ENCODE measurements around the gene ZBTB46. TPM values are rescaled to one million over a fixed set of nuclear protein-coding genes. Genes with fewer than 3 reads are reported as not detected.

ZBTB46 gene
- total RNA-seq, 1 donor from 2014 or later: 23.7 TPM

DNA sequence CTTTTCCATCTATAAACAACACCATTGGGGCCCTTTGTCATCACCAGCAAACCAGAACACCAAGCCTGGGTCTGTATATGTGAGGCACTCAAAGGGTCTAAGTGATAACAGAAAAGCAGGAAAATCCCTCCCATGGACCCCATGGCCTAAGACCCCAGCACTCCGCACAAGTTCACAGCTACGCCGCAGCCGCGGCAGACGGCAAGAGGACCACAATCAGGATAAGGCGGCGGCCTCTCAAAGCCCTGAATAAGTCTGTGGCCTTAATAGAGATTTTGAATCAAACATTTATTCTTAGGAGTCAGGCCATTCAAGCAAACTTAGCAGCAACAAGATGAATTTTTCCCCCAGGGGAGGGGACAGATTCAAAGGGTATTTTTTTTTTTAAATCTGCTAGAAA, 2.9 kb downstream of the ZBTB46 start:
- no peak overlapping the region for H3K27ac Mint-ChIP-seq (ENCODE audit: unreplicated experiment)
- peak overlapping the region; percentile 90 for H3K4me3 Mint-ChIP-seq
- H3K4me1 Mint-ChIP-seq: peaks cover 42% of the 10 kb centered on the region
- TF ChIP-seq, protein P1, sequence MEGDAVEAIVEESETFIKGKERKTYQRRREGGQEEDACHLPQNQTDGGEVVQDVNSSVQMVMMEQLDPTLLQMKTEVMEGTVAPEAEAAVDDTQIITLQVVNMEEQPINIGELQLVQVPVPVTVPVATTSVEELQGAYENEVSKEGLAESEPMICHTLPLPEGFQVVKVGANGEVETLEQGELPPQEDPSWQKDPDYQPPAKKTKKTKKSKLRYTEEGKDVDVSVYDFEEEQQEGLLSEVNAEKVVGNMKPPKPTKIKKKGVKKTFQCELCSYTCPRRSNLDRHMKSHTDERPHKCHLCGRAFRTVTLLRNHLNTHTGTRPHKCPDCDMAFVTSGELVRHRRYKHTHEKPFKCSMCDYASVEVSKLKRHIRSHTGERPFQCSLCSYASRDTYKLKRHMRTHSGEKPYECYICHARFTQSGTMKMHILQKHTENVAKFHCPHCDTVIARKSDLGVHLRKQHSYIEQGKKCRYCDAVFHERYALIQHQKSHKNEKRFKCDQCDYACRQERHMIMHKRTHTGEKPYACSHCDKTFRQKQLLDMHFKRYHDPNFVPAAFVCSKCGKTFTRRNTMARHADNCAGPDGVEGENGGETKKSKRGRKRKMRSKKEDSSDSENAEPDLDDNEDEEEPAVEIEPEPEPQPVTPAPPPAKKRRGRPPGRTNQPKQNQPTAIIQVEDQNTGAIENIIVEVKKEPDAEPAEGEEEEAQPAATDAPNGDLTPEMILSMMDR (conservative IDR thresholded peaks at IDR 0.05): no peak
- no peaks in the 10 kb centered on the region for H3K36me3 Mint-ChIP-seq (ENCODE audit: low read depth)
- peaks cover 14% of the 10 kb centered on the region for H3K27me3 Mint-ChIP-seq (ENCODE audit: low read depth)
- no peaks in the 10 kb centered on the region for H3K9me3 Mint-ChIP-seq
- DNase-seq (ENCODE audit: low read depth, low spot score): no peak

DNA sequence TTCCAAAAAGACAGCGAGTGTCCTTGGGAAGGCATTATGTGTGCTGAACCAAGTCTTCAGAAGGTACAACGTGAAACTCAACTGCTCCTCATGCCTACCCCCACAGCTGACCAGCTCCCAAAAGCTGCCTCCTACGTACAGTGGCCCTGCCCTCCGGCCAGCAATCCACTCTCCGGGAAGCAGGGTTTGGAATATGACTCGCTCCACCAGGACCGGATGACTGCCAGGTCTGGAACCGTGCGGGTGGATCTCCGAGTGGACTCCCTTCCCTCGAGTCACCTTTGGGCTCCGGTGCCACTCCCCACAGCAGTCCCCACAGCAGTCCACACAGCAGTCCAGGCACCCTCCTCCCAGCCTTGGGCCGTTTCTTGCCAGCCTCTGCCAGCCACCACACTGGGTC, 4.3 kb downstream of the ZBTB46 start:
- H3K27me3 Mint-ChIP-seq (ENCODE audit: low read depth): peaks cover 14% of the 10 kb centered on the region
- H3K27ac Mint-ChIP-seq (ENCODE audit: unreplicated experiment): no peak overlapping the region
- TF ChIP-seq, protein P1 (conservative IDR thresholded peaks at IDR 0.05): no peak
- H3K4me1 Mint-ChIP-seq: peaks cover 42% of the 10 kb centered on the region
- no peaks in the 10 kb centered on the region for H3K36me3 Mint-ChIP-seq (ENCODE audit: low read depth)
- no peaks in the 10 kb centered on the region for H3K9me3 Mint-ChIP-seq
- no peak for DNase-seq (ENCODE audit: low read depth, low spot score)
- no peak overlapping the region for H3K4me3 Mint-ChIP-seq

DNA sequence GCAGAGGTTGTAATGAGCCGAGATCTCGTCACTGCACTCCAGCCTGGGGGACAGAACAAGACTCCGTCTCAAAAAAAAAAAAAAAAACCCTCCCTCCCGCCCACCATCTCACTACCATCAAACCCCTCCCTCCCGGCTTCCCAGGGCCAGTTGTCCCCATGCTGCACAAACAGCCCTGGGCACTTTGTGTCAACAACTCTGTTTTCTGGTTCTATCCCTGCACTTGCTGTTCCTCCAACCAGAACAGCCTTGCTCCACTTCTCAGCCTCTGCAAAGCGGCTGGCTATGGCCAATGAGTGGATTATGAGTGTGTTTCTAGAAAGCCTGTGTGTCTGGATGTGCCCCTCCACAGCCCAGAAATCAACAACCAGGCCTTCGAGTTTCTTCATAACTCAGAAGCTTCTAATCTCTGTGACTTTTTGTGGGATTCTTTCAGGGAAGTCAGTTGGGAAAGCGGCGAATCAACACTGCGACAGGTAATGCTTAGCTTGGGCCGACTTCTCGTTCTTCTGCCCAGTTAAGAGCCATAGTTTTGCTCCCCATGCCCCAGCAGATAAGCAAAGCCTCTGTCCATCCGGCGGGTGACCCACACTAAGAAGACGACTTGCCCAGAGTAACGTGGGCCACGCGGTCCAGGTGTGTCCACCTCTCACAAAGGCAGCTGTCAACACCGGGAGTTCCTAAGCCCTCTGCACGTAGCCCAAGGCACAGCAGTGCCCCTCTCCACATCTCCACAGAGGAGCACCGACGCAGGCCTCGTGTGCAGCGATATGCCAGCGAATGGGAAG, 5.5 kb downstream of the ZBTB46 start:
- Mint-ChIP-seq H3K4me1 (peaks cover 42% of the 10 kb centered on the region), H3K36me3 (ENCODE audit: low read depth) (no peaks in the 10 kb centered on the region), H3K9me3 (no peaks in the 10 kb centered on the region), H3K4me3 (no peak overlapping the region), H3K27ac (ENCODE audit: unreplicated experiment) (no peak overlapping the region), H3K27me3 (ENCODE audit: low read depth) (peaks cover 14% of the 10 kb centered on the region)
- TF ChIP-seq, protein P1 (conservative IDR thresholded peaks at IDR 0.05): no peak
- DNase-seq (ENCODE audit: low read depth, low spot score): no peak

DNA sequence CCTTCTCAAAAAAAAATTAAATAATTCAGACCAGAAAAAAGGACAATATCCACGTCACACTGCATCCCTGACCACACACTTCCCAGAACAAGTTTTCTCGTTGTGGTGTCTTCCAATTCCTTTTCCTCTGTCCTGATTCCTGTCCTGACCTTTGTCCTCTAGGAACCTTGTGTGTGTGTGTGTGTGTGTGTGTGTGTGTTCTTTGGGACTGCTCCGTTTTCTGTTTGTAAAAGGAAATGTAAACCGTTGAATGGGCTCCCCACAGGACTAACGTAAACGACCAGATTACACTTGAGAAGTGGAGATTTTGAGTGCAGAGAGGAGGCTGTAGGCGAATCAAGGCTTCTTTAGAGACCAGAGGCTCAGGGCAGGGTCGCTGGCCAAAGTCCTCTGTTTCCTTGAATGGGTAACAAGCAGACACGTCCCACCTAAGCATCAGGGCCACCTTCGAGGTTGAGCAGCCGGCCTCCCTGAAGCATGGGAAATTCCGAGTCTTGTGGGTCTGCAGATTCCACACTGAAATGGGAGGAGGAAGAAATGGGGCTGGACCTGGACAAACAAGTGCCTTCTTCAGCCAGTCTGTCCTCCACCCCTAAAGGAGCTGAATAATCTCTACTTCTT, 7.3 kb downstream of the ZBTB46 start:
- H3K36me3 Mint-ChIP-seq (ENCODE audit: low read depth): no peaks in the 10 kb centered on the region
- H3K27ac Mint-ChIP-seq (ENCODE audit: unreplicated experiment): no peak overlapping the region
- DNase-seq (ENCODE audit: low read depth, low spot score): no peak
- TF ChIP-seq, protein P1 (conservative IDR thresholded peaks at IDR 0.05): no peak
- peaks cover 35% of the 10 kb centered on the region for H3K4me1 Mint-ChIP-seq
- peaks cover 1% of the 10 kb centered on the region for H3K27me3 Mint-ChIP-seq (ENCODE audit: low read depth)
- H3K9me3 Mint-ChIP-seq: no peaks in the 10 kb centered on the region
- H3K4me3 Mint-ChIP-seq: no peak overlapping the region

DNA sequence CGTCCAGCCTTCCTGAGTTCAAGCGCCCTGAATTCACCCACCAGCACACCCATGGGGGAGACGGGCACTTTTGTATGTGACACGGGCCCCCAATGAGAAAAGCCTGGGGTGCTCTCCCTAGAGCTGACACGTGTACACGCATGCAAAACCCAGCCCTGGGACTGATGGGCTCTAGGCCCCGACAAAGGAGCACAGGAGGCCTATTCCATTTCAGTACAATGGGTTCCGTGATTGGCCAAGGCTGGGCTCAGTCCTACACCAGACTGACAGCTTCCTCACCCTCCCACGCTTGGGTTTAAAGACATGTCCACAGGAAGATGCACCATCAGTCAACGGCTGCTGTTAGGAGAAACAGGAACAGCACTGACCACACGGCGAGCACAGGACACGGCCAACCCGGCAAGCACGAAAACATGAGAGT, 8.8 kb downstream of the ZBTB46 start:
- Mint-ChIP-seq H3K27ac (ENCODE audit: unreplicated experiment) (no peak overlapping the region), H3K36me3 (ENCODE audit: low read depth) (no peaks in the 10 kb centered on the region), H3K4me1 (peaks cover 25% of the 10 kb centered on the region), H3K4me3 (no peak overlapping the region), H3K9me3 (no peaks in the 10 kb centered on the region), H3K27me3 (ENCODE audit: low read depth) (no peaks in the 10 kb centered on the region)
- no peak for DNase-seq (ENCODE audit: low read depth, low spot score)
- TF ChIP-seq, protein P1 (conservative IDR thresholded peaks at IDR 0.05): no peak

Measured in neural crest cell (in vitro differentiated cells).